GM19238 (cell line): ENCODE data around the gene PLSCR1.
"Not testable (repeated sequence)": the region's sequence is repeated elsewhere in the genome, so short reads cannot be mapped to it uniquely, and the experiment has no call there.

Experiments
- DNase-seq: peaks from one replicate; pipeline ENCODE4 v3.0.0; 2011; ENCODE audit warnings: low spot score; ENCODE audit not compliant: insufficient read length

The PLSCR1 gene

DNA sequence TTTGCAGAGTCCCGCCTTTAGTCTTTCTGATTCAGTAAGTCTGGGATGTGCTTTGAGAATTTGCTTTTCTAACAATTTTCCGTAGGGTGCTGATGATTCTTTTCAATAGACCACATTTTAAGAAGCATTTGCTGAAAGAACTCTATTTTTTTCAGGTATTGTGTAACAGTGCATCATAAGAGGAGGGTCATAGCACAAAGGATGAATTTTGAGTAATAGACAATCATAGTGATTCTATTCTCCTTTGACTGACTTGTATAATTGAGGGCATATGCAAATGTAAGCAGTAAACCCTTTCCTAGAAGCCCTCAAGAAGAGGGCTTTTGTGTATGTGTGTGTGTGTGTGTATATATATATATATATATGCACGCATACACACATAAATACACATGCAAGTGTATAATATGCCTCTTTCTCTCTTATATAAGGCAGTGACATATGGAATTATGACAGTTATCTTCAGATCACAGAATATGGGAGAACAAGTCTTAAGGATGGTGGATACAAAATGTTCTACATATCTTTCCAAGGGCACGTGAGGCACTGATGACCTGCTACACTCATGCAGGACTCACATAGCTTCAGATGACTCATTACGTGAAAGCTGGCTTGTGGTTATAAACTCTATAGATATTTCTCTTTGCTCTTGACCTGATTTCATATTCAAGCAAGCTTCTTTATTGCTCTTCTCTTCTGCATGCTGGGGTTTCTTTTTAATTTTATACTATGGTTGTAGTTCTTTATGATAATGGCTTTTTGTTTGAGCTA, 6.5 kb upstream of the PLSCR1 start:
- DNase-seq, result no peak

DNA sequence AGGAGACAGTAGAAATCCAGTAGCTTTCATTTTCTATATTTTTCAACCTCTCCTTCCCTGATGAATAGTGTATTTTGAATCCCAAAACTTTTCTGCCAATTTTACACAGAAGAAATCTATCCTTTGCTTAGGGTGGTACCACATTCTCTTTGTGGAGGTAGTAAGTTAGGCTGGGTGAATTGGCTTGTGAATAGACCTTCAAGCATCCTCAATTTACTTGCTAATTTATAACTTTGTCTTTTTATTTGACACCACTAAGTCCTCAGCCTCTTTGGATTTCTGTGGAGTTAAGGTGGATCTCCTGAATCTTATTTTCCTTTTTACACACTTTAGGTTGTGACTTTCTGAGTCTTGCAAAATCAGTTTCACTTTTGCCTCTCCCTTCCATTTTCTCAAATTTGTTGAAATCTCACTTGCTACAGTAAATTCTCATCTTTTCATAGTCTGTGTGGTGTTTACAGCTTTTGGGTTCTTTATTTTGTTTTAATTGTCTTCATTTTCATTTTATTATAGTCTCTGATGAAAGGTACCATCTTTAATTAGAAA, 5.7 kb upstream of the PLSCR1 start:
- DNase-seq, result no peak

DNA sequence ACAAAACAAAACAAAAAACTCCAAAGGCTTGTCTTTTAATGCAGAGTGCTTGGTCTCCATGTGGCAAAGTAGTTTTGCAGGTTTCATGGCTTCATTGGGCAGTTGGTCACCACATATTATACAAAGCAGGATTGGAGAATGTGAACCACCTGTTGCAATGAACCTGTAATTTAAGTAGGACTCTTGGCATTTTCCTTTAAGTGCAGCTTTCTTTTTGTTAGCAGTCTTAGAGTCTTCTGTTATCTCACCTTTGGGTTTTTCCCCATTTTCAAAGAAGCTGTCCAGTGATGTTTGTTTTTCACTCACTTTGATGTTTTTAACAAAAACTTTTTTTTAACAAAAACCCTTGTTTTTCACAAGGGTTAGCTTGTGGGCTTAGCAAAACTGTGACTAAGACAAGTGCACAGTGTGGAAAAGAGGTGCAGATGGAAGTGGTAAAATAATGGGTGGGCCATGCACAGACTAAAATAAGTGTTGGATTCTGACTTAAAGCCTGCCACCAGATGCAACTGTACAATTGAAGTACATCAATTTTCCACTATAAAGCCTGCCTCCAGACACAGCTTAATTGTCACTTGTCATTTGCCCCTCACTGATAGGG, 2.9 kb upstream of the PLSCR1 start:
- DNase-seq, result no peak

DNA sequence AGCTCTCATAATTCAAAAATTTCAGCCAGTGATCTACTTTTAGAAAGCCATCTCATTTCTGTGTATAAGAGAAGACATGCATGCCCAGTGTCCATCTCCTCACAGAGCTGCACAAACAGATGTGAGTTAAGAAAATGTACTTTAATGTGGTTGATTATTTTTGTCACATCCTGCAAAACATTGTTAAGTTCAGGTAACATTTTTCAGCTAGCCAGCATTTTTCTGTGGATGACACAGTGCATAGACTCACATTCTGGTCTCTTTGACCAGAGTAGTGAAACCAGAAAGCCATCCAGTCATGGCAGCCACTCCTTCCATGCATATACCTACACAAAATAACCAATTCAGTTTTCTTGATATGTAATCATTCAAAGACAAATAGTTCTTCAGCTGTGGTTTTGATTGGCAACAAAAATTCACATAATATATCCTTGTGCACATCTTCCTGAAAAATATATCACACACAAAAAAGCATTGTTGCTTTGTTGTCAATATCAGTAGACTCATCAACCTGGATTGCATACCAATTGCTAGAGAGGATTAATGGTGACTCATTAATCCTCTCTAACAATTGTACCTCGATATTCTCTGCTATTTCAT, 2.1 kb upstream of the PLSCR1 start:
- DNase-seq, result no peak

DNA sequence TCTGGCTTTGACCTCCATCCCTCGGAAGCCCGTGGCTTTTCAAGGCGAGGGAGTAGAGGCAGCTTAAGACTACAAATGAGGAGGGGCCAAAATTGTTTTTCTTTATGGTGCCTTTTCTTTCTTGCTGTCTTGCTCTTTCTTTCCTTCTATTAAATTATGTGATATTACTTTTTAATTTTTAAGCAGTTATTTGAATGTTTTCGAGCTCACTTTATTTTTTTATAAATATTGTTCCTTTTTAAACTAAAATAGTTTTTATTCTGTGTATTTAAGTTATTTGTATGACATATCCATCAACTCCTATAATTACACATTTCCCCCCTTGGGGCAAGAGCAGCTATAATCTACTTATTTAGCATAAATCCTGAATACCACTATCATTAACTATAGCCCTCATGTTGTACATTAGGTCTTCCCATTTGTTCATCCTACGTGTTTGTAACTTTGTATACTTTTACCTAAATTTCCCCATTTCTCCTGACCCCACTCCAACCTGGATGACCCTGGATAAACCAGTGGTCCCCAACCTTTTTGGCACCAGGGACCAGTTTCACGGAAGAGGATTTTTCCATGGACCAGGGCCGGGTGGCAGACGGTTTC, 622 bp upstream of the PLSCR1 start:
- no peak for DNase-seq

DNA sequence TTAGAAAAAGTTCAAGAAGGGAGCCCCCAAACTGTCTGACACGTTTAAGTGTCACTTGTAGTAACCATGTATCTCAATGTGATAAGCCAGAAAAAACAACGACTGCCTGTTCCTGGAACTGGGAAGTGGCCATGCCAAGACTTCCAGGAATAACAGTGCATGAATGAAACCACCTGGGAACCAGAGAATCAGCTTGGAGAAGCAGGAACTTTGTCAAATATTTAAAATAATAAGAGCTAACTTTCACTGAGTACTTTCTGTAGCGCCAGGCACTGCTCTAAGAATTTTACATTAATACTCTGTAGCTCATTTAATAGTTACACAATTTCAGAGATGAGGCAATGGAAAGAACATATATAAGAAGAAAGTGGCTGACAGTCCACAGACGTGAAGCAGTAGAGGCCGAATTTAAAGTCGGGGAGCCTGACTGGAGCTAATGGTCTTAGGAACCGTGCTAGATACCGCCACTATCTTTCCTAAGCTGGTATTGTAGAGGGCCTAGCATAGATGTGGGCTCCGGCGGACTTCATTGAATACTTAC, 876 bp downstream of the PLSCR1 start:
- DNase-seq, result no peak

DNA sequence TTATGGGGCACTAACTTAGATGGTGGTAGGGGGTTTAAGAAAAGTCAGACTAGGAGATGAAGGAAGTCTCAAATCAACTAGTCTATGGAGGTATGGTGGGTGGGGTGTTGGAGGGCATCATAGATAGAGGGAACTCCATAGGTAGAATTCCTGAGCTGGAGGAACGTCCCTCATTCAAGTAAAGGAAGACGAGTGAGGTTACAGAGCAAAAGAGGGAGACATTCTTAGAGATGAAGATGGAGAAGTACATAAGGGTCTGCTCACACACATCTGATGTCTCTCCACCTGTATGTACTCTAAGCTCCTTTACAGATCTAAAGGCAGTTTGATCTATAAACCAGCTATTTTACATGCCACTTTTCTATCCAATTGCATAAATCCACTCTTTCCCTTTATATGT, 1.4 kb downstream of the PLSCR1 start:
- no peak for DNase-seq

DNA sequence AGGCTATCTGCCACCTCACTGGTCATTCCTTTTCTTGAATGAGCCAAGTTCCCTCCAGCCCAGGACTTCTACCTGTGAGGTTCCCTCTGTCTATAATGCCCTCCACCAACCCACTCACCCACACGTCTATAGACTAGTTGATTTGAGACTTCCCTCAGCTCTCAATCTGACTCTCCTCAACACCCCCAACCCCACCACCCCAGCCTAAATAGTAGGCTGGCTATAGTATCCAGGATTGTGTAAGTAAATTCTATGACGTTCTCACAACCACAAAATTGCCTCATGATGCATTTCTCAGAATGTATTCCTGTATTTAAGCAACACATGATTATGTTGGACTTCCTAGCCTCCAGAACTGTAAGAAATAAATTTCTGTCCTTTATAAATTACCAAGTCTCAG, 2.2 kb downstream of the PLSCR1 start:
- DNase-seq, result no peak

DNA sequence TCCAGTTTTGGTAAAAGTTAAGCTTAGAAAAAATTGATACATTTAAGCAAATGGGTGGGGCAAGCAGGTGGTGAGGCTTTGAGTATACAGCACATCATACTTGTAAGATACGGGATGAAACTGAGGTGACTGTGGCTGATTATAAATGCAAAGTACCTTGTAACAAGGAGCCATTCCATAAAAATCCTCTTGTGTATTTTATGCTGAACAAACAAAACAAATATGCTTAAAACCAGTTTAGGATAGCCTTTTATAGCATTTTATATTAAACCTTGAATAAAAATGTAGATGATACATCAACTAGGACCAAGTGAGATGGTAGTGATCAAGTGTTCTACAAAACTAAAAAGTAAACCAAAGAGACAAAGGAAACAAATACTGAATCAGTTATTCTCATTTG, 3.4 kb downstream of the PLSCR1 start:
- no peak for DNase-seq

DNA sequence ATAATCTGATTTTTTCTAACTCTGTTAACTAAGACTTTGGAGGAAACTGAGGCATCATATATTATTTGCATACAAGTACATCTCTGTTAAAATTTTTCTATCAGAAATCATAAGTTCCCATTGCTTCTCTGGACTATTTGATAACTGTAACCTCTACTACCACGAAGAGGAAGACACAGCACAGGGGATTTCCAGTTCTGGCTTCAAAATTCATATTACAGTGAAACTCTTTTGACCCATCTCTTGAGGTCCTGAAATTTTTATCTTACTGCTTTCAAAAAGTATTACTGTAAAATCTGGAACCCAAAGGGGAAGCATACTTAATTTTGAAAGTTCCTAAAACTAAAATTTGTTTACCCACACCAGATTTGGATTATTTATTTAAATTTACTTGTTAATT, 4.2 kb downstream of the PLSCR1 start:
- DNase-seq, result no peak

DNA sequence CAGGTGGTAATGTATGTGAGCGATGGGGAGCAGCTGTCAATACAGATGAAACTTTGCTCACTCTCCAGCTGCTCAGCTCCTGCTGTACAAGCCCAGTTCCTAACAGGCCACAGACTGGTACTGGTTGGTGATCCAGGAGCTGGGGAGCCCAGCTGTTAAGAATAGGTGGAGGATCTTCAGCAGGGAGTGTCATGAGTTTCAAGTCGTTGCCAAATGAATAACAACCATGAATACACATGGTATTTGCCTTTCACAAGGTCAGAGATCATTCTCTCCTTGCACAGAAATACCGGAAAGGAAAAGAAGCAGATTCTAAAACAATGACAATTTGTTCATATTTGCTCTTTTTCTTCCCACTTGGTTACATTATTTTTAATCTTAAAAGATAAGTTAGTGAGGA, 5.1 kb downstream of the PLSCR1 start:
- no peak for DNase-seq

DNA sequence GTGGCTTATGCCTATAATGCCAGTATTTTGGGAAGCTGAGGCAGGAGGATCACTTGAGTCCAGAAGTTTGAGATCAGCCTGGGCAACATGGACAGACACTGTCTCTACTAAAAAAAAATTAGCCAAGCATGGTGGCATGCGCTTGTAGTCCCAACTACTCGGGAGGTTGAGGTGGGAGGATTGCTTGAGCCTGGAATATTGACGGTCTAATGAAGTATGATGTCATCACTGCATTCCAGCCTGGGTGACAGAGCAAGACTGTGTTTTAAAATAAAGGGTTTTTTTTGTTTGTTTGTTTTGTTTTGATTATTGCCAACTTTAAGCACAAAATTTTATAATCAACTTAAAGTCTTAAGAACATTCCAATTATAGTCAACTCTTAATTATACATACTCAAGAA, 6.8 kb downstream of the PLSCR1 start:
- DNase-seq, result no peak

DNA sequence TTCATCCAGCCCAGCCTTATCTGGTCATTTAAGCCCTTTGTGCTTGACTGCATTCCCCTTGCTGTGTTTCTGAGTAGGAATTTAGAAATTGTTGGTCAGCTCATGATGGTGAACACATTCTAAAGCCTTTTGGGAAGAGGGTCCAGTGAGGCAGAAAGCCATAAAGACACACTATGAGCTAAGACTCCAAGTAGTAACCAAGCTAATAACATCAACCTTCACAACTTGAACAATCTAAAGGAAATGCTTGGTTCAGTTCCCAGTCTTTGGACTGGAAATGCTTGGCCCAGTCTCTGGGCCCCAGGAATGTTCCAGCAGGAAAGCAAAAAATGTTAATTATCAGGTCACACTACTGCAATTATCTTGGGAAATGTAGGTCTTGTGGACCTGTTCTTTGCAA, 7.7 kb downstream of the PLSCR1 start:
- DNase-seq, result no peak

DNA sequence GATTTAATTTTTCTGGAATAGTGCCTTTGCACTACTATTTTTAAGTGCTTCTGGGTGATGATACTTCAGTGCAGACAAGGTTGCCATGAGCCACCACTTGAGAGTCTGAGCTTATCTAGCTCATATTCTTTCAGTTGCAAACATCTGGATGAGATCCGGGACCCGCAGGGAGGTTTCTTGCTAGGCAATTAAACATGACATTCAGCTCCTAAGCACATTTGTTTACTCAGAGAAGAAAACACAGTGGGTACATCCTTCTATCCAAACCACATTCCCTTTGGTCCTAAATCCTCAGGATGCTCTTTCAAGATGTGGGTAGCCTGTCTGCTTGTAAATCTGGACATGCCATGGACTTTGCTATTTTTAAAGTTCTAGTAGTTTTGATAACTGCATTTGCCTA, 12.0 kb downstream of the PLSCR1 start:
- no peak for DNase-seq

DNA sequence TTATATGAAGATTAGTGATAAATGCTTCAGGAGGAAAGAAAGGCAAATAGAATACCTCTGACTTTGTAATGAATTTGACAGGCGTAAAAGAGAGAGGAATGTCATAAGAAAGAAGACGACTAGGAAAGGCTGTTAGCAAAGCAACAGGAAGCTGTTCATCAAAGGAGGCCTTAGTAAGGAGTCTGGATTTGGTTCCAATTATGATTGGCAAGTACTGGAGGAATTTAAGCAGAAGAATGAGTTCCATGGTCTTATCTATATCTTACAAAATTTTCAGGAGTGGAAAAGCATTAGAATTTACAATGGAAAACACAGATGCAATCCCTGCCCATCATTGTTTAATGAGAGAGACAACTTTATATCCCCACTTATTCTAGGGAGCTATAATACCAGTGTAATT, 13.8 kb downstream of the PLSCR1 start:
- no peak for DNase-seq

DNA sequence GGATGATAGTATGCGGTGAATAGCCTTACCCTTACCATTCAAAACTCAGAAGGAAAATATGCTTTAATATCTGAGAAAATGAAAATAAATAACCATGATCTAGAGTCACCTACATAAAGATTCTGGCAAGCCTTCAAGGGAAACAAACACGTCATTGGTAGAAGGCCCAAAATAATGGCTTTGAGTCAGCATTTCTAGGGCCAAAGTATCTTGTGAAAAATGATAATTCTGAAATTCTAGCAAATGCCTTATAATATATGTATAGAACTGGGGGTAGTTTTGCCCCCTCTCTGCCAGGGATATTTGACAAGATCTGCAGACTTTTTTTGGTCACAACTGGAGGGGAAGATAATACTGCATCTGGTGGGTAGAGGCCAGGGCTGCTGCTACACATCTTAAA, 15.4 kb downstream of the PLSCR1 start:
- DNase-seq, result no peak

DNA sequence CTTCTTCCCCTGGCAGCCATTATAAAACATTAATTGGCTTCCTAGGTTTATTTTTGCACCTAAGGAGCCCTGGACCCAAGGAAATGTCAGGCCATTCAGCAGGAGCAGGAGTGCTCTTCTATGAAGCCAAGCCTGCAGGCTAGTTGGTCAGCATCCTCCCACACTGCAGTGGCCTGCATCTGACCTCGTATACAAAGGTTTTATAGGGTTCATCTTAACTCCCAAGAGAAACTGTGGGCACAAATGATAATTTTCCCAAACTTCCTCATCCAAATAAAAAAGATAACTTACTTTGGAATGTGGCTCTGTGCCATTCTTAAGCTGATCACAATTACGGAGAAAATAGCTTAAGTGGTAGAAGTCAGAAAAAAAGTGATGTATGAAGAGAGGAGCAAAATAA, 19.4 kb downstream of the PLSCR1 start:
- no peak for DNase-seq

DNA sequence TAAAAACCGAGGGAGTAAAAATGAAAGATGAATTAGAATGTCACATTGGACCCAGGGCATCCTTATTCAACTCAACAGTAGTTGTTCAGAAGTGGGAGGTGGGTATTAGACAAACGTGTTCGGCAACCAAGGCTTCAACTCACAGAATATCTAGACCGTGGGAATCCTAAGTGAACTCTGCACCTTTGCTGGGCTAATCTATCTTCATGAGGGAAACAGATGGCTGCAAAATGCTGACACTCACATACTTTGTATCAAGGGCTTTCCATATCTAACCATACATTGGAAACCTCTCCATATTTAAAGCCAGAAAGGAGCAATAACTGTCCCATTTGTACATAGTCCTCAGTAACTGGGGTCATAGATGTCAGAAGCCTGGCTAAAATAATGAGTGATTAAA, 20.9 kb downstream of the PLSCR1 start:
- no peak for DNase-seq

DNA sequence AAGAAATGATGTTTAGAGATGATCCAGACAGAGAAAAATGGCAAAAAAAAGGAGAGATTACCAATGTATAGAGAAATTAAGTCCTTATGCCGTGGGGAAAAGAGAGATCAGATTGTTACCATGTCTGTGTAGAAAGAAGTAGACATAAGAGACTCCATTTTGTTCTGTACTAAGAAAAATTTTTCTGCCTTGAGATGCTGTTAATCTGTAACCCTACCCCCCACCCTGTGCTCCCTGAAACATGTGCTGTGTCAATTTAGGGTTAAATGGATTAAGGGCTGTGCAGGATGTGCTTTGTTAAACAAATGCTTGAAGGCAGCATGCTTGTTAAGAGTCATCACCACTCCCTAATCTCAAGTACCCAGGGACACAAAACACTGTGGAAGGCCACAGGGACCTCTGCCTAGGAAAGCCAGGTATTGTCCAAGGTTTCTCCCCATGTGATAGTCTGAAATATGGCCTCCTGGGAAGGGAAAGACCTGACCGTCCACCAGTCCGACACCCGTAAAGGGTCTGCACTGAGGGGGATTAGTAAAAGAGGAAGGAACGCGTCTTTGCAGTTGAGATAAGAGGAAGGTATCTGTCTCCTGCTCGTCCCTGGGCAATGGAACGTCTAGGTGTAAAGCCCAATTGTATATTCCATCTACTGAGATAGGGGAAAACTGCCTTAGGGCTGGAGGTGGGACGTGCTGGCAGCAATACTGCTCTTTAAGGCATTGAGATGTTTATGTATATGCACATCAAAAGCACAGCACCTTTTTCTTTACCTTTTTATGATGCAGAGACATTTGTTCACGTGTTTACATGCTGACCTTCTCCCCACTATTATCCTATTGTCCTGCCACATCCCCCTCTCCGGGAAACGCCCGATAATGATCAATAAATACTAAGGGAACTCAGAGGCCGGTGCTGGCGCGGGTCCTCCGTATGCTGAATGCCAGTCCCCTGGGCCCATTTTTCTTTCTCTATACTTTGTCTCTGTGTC, 21.9 kb downstream of the PLSCR1 start:
- DNase-seq, result not testable (repeated sequence)

DNA sequence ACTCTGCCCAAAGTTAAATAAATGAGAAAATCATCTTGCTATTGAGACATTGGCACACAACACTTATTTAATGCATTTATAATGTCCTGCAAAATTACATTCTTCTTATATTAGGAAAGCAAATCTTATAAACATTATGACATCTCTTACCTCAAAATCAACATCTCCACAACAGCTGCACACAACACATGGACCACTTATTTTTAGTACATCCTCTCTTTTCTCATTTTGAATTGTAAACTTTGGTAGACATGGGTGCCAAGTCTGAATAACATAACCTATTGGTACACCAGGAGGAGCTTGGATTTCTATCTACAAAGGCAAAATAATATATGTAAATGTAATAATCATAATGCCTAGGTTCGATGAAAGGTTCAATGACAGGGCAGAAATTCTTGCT, 23.0 kb downstream of the PLSCR1 start:
- no peak for DNase-seq

DNA sequence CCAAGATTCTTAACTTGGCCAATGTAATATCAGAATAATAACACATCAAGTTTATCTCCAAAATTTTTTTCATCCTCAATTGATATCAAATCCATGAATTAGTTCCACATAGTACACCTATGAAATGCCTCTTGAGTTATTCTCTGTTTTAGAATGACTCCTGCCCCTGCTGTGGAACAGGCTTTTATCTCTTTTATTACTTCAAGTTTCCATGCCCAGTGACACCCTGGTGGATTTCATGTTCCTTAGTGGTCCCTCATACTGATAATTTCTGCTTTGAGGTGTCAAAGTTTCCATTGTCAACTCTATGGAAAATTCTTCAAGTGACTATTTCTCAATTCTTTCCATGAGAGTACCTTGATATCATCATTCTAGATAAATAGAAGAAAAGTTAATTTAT, 24.6 kb downstream of the PLSCR1 start:
- no peak for DNase-seq
